ENCODE results near the gene CHN1. TPM values are rescaled to one million over a fixed set of nuclear protein-coding genes. Genes with fewer than 3 reads are reported as not detected.

CHN1 gene
- total RNA-seq, 1 donor from 2014 or later: 14.2 TPM

GRCh38 chr2:174967691-174968260 lies 37.4 kb downstream of the CHN1 start:
- Histone ChIP-seq H3K9me3 (replicated peaks) (no peaks in the 10 kb centered on the region), H3K4me3 (no peak overlapping the region), H3K27ac (replicated peaks) (no peak overlapping the region), H3K27me3 (ENCODE audit: low read depth) (no peaks in the 10 kb centered on the region), H3K4me1 (peaks cover 55% of the 10 kb centered on the region), H3K36me3 (no peaks in the 10 kb centered on the region)
- DNase-seq: no peak
- no peak for TF ChIP-seq CTCF (IDR thresholded peaks at IDR 0.05; ENCODE audit: borderline replicate concordance)
- intact Hi-C loops (cut with micrococcal nuclease): no loop called here

- H3K36me3 ChIP-seq: no peaks in the 10 kb centered on the region
- no peak for DNase-seq
Observed at GRCh38 chr2:174967086-174967485, 38.1 kb downstream of the CHN1 start.

GRCh38 chr2:174965992-174966744 lies 39.0 kb downstream of the CHN1 start:
- H3K4me3 ChIP-seq: no peak overlapping the region
- intact Hi-C loops (cut with micrococcal nuclease): no loop called here
- H3K27ac ChIP-seq (replicated peaks): peak overlapping the region; percentile 23
- no peaks in the 10 kb centered on the region for H3K36me3 ChIP-seq
- no peak for TF ChIP-seq CTCF (IDR thresholded peaks at IDR 0.05; ENCODE audit: borderline replicate concordance)
- H3K27me3 ChIP-seq (ENCODE audit: low read depth): no peaks in the 10 kb centered on the region
- DNase-seq: no peak
- H3K4me1 ChIP-seq: peaks cover 40% of the 10 kb centered on the region
- H3K9me3 ChIP-seq (replicated peaks): no peaks in the 10 kb centered on the region

More at GRCh38 chr2:174967086-174967485, 38.1 kb downstream of the CHN1 start:
- peaks cover 48% of the 10 kb centered on the region for H3K4me1 ChIP-seq
- no peak overlapping the region for H3K4me3 ChIP-seq
- H3K9me3 ChIP-seq (replicated peaks): no peaks in the 10 kb centered on the region
- TF ChIP-seq CTCF (IDR thresholded peaks at IDR 0.05; ENCODE audit: borderline replicate concordance): no peak
- no peak overlapping the region for H3K27ac ChIP-seq (replicated peaks)
- intact Hi-C loops (cut with micrococcal nuclease): no loop called here
- no peaks in the 10 kb centered on the region for H3K27me3 ChIP-seq (ENCODE audit: low read depth)

GRCh38 chr2:174965551-174965950 lies 39.6 kb downstream of the CHN1 start:
- intact Hi-C loops (cut with micrococcal nuclease): no loop called here
- Histone ChIP-seq H3K36me3 (no peaks in the 10 kb centered on the region), H3K4me3 (no peak overlapping the region), H3K4me1 (peaks cover 42% of the 10 kb centered on the region), H3K27me3 (ENCODE audit: low read depth) (no peaks in the 10 kb centered on the region), H3K27ac (replicated peaks) (peak overlapping the region; percentile 23), H3K9me3 (replicated peaks) (no peaks in the 10 kb centered on the region)
- DNase-seq: no peak
- no peak for TF ChIP-seq CTCF (IDR thresholded peaks at IDR 0.05; ENCODE audit: borderline replicate concordance)

GRCh38 chr2:174964404-174964803 lies 40.8 kb downstream of the CHN1 start:
- H3K27ac ChIP-seq (replicated peaks): no peak overlapping the region
- peaks cover 52% of the 10 kb centered on the region for H3K4me1 ChIP-seq
- no peak for DNase-seq
- H3K27me3 ChIP-seq (ENCODE audit: low read depth): no peaks in the 10 kb centered on the region
- H3K36me3 ChIP-seq: no peaks in the 10 kb centered on the region
- H3K9me3 ChIP-seq (replicated peaks): no peaks in the 10 kb centered on the region
- intact Hi-C loops (cut with micrococcal nuclease): no loop called here
- no peak for TF ChIP-seq CTCF (IDR thresholded peaks at IDR 0.05; ENCODE audit: borderline replicate concordance)
- H3K4me3 ChIP-seq: no peak overlapping the region

Measured in left ventricle myocardium inferior (tissue), 1 donor.